GM04504 (cell line): ENCODE measurements around the gene PNKP.

Experiments used
- DNase-seq: peaks from one replicate; pipeline ENCODE4 v3.0.0-alpha.2; 2012; ENCODE audit warnings: low read depth

Gene PNKP

DNA sequence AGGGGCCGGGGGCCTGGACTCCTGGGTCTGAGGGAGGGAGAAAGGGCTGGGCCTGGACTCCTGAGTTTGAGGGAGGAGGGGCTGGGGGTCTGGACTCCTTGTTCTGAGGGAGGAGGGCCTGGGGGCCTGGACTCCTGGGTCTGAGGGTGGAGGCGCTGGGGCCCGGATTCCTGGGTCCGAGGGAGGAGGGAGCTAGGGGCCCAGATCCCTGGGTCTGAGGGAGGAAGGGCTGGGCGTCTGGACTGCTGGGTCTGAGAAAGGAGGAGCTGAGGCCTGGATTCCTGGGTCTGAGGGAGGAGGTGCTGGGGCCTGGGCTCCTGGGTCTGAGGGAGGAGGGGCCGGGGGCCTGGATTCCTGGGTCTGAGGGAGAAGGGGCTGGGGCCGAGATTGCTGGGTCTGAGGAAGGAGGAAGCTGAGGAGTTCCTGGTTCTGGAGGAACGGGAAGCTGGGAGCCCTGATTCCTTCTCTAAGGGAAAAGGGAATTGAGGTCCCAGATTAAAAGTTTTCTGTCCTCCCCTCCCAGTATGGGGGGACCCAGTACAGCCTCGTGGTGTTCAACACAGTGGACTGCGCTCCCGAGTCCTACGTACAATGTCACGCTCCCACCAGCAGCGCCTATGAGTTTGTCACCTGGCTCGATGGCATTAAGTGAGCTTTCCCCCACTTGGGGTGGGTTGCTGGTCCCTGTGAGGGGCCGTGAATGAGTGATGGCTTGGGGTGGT lies 48.6 kb downstream of the PNKP start:
- no peak for DNase-seq

- peak; percentile 73 for DNase-seq
Observed at GRCh38 chr19:49817964-49818648, 49.3 kb downstream of the PNKP start, which contains the start of gene MED25. Gene MED25 (plus strand): TSS chr19:49818289. CDS start chr19:49818342, 53 bp downstream.

- DNase-seq = no peak
Observed at GRCh38 chr19:49816590-49816989, 50.8 kb downstream of the PNKP start.

DNA sequence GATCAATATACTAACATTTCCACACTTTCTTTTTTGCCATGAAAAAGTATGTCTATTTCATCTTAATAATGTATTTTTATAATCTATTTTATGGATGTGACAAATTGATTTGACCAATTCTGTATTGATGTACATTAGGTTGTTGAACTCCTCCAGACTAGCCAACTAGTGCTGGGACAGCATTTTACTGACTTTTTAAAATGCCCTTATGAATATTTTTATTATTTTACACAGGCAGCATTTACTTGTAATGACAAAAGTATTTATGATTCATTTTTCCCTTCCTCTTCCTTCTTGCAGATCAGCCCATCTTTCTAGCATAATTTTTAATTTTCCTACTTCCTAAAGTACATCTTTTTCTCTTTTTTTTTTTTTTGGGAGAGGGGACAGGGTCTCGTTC lies 53.4 kb downstream of the PNKP start:
- DNase-seq = no peak

DNA sequence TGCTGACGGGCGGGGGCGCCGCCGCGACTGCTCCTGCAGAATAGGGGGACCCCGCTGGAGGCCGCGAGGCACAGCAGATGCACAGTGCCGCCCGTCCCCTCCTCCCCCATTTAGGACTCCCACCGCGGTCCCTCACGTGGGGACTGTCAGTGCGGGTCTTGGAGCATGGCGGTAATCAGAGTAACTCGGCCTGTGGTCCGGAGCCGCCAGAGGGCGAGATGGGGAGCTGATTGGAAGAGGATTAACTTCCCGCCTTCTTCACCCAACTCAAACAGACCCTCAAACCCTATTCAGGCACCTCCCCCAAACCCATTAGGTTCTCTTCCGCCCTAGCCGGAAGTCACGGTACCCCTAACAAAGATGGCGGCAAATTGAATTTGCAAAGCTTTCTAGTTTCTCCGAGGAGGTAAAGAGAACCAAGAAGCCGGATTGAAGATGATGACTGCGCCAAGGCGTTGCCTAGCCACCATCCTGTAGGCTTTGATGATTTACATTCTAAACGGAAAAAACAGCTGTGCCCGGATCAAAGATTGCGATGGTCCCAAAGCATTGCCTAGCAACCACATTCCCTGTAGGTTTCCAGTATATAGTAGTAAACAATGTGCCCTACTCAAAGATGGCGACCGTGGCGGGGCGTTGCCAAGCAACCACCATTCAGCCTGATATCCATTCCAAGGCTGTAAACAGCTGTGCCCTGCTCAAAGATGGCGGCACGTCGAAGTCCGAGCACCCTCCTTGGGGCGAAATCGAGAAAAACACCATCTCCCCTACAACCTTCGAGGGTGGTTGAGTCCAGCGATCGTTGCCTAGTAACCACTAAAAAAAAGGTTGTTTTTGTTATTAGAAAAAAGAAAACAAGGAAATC lies 54.1 kb downstream of the PNKP start, which contains the start of gene FUZ:
Gene FUZ (minus strand): TSS at position 296 of the 865 bp plus-strand sequence. CDS start 186 bp downstream, at position 110.
- DNase-seq = peak; percentile 96

DNA sequence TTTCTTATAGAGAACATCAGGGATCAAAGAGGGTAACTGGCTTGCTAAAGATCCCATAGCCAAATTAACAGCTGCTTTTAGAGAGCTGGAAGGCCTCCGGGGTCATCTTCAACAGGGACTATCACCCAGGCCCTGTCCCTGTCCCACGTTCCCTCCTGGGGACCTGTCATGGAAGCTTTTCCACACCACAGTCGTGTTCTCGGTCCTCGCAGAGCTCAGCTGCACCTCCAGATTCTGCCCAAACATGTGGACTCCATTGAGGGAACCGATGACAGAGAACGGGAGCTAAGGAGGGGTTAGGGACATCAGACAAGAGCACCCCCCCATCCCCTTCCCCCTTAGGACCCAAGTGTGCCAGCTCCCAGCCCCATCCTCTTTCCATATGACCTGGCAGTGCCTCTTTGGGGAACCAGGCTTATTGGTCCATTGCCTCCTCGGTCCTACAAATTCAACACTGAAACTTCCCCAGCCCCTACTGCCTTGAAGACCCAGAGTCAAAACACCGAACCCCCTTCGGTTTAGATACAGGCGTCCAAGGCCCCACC lies 54.9 kb downstream of the PNKP start:
- no peak for DNase-seq

DNA sequence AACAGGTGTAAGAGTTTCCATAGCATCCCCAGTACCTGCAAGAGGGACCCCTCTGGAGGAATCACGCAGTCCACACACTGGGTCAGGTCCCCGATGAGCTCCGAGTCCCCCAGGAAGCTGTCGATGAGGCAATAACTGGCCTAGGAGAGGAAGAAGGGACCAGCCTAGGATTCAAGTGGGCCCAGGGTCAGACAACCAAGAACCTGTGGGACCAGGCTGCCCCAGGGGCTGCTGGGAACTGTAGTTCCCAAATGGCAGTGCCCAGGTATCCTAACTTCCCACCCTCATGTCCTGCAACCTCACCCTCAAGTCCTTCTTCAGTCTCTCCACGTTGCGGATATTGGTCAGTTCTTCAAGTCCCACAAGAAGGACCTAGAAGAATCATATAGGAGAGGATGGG lies 56.0 kb downstream of the PNKP start:
- DNase-seq = no peak
